OCI-LY1 (cell line): ENCODE measurements around the gene ATXN7.

ENCODE experiments used
- H2AFZ ChIP-seq: fragments of 200-600 bp; sonication (generic), shearing (Covaris generic); 2 replicates; pipeline ENCODE4 v1.6.0; 2014; ENCODE audit warnings: antibody characterized with exemption, mild to moderate bottlenecking, low read length
- H3F3A ChIP-seq: fragments of 200-600 bp; sonication (generic), shearing (Covaris generic); 2 replicates; pipeline ENCODE4 v1.6.0; 2014; ENCODE audit warnings: mild to moderate bottlenecking, antibody characterized with exemption, low read length, moderate library complexity; ENCODE audit not compliant: insufficient read depth
- H3K27ac ChIP-seq: fragments of 200-600 bp; sonication (generic); 2 replicates; pipeline ENCODE4 v1.5.1; 2014; ENCODE audit warnings: low read length, mixed run types, mild to moderate bottlenecking, low read depth; ENCODE audit not compliant: poor library complexity, severe bottlenecking
- H3K27me3 ChIP-seq: fragments of 200-600 bp; sonication (generic); 2 replicates; pipeline ENCODE4 v1.6.0; 2014; ENCODE audit warnings: antibody characterized with exemption, mild to moderate bottlenecking, low read length, moderate library complexity; ENCODE audit not compliant: insufficient read depth
- H3K36me3 ChIP-seq: fragments of 200-600 bp; sonication (generic); 2 replicates; pipeline ENCODE4 v1.6.1; 2014; ENCODE audit warnings: mild to moderate bottlenecking, antibody characterized with exemption, low read length, moderate library complexity, mixed read lengths; ENCODE audit not compliant: insufficient read depth
- H3K4me1 ChIP-seq: fragments of 200-600 bp; sonication (generic); 2 replicates; pipeline ENCODE4 v1.5.1; 2014; ENCODE audit warnings: mild to moderate bottlenecking, low read length, moderate library complexity; ENCODE audit not compliant: insufficient read depth, severe bottlenecking
- H3K4me2 ChIP-seq: fragments of 200-600 bp; sonication (generic), shearing (Covaris generic); 2 replicates; pipeline ENCODE4 v1.6.1; 2014; ENCODE audit warnings: low read length
- H3K4me3 ChIP-seq: fragments of 200-600 bp; sonication (generic); 2 replicates; pipeline ENCODE4 v1.5.1; 2014; ENCODE audit warnings: low read length, low read depth, mild to moderate bottlenecking, mixed read lengths; ENCODE audit not compliant: poor library complexity, severe bottlenecking
- H3K79me2 ChIP-seq: fragments of 200-600 bp; shearing (Covaris generic); 2 replicates; pipeline ENCODE4 v1.6.1; 2016; ENCODE audit warnings: mixed run types, low read length, mixed read lengths; ENCODE audit not compliant: insufficient read depth
- H3K9ac ChIP-seq: fragments of 200-600 bp; sonication (generic), shearing (Covaris generic); 2 replicates; pipeline ENCODE4 v1.6.1; 2014; ENCODE audit warnings: mild to moderate bottlenecking, low read length, mixed read lengths
- H3K9me2 ChIP-seq: fragments of 200-600 bp; sonication (generic), shearing (Covaris generic); 2 replicates; pipeline ENCODE4 v1.6.1; 2014; ENCODE audit warnings: low read depth, mild to moderate bottlenecking, low read length, mixed read lengths
- H3K9me3 ChIP-seq: fragments of 200-600 bp; shearing (Covaris generic); 2 replicates; pipeline ENCODE4 v1.6.1; 2014; ENCODE audit warnings: low read length, mixed read lengths
- H4K20me1 ChIP-seq: fragments of 200-600 bp; sonication (generic), shearing (Covaris generic); 2 replicates; pipeline ENCODE4 v1.6.0; 2016; ENCODE audit warnings: mild to moderate bottlenecking, low read length; ENCODE audit not compliant: insufficient read depth
- EZH2 ChIP-seq: fragments of 200-600 bp; sonication (generic), shearing (Covaris generic); IDR thresholded peaks from 2 replicates; pipeline ENCODE4 v1.8.0; 2017; ENCODE audit warnings: borderline replicate concordance, mixed run types, mild to moderate bottlenecking, antibody characterized with exemption, low read length, moderate library complexity, mixed read lengths
- TF ChIP-seq, protein P1 (sequence below): fragments of 200-600 bp; sonication (generic), shearing (Covaris generic); IDR thresholded peaks from 2 replicates; pipeline ENCODE4 v1.5.1; 2017; ENCODE audit warnings: mild to moderate bottlenecking, antibody characterized with exemption, low read length, moderate library complexity, mixed read lengths

ATXN7 gene

DNA sequence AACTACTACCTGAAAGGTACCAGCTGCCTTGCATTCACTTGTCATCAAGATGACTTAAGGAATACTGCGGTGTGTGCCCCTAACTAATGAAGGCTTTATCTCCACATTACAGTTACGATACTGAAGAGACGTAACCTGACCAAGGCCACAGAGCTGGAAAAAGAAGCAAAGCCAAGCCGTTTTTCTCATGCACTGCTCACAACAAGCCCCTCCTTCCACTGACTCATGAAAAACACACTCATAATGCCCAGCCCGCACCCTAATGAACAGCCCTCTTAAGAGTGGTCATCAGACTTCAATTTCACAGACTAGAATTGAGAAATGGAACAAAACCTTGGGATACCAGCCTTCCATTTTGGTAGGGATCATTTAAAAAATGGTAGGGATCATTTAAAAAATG lies 148.0 kb downstream of the ATXN7 start:
- Histone ChIP-seq H3K27me3 (no peaks in the 10 kb centered on the region), H3K79me2 (no peaks in the 10 kb centered on the region), H3K9me3 (no peaks in the 10 kb centered on the region), H2AFZ (no peak overlapping the region), H3K9me2 (no peaks in the 10 kb centered on the region), H4K20me1 (no peaks in the 10 kb centered on the region), H3K27ac (no peak overlapping the region), H3K36me3 (peaks cover 96% of the 10 kb centered on the region), H3K4me3 (no peak overlapping the region), H3F3A (no peaks in the 10 kb centered on the region; the same call in 1 of the 2 replicates), H3K4me2 (no peak overlapping the region), H3K4me1 (no peaks in the 10 kb centered on the region), H3K9ac (no peak overlapping the region)
- no peak for TF ChIP-seq EZH2
- TF ChIP-seq, protein P1, sequence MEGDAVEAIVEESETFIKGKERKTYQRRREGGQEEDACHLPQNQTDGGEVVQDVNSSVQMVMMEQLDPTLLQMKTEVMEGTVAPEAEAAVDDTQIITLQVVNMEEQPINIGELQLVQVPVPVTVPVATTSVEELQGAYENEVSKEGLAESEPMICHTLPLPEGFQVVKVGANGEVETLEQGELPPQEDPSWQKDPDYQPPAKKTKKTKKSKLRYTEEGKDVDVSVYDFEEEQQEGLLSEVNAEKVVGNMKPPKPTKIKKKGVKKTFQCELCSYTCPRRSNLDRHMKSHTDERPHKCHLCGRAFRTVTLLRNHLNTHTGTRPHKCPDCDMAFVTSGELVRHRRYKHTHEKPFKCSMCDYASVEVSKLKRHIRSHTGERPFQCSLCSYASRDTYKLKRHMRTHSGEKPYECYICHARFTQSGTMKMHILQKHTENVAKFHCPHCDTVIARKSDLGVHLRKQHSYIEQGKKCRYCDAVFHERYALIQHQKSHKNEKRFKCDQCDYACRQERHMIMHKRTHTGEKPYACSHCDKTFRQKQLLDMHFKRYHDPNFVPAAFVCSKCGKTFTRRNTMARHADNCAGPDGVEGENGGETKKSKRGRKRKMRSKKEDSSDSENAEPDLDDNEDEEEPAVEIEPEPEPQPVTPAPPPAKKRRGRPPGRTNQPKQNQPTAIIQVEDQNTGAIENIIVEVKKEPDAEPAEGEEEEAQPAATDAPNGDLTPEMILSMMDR = no peak

DNA sequence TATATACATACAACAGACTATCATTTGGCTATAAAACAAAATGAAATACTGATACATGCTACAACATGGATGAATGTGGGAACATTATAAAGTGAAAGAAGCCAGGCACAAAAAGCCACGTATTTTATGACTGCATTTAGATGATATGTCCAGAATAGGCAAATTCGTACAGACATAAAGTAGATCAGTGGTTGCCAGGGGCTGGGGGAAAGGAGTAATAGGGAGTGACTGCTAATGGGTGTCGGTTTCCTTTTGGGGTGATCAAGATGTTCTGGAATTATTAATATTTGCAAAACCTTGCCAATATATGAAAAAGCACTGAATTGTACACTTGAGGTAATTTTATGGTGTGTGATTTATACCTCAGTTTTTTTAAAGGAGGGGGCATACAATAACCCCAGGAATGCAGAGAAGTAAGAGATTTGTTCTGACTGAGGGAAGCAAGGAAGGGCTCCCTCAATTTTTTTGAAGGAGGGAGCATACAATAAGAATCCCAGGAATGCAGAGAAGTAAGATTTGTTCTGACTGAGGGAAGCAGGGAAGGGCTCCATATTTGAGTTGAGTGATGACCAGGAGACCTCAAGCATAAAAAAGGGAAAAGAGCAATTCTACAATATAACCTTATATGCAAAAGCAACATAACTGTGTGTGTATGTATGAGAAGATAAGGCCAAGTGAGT lies 153.4 kb downstream of the ATXN7 start:
- peaks cover 95% of the 10 kb centered on the region for H3K36me3 ChIP-seq
- peaks cover 2% of the 10 kb centered on the region; the same call in 1 of the 2 replicates for H3F3A ChIP-seq
- H3K4me3 ChIP-seq = no peak overlapping the region
- no peaks in the 10 kb centered on the region for H3K9me2 ChIP-seq
- H3K27me3 ChIP-seq = no peaks in the 10 kb centered on the region
- no peak overlapping the region for H3K4me2 ChIP-seq
- no peaks in the 10 kb centered on the region for H4K20me1 ChIP-seq
- H3K4me1 ChIP-seq = peaks cover 19% of the 10 kb centered on the region
- no peak overlapping the region for H3K27ac ChIP-seq
- H3K79me2 ChIP-seq = peaks cover 15% of the 10 kb centered on the region
- no peak overlapping the region for H2AFZ ChIP-seq
- no peaks in the 10 kb centered on the region for H3K9me3 ChIP-seq
- H3K9ac ChIP-seq = no peak overlapping the region
- TF ChIP-seq, protein P1 = no peak
- TF ChIP-seq EZH2 = no peak

DNA sequence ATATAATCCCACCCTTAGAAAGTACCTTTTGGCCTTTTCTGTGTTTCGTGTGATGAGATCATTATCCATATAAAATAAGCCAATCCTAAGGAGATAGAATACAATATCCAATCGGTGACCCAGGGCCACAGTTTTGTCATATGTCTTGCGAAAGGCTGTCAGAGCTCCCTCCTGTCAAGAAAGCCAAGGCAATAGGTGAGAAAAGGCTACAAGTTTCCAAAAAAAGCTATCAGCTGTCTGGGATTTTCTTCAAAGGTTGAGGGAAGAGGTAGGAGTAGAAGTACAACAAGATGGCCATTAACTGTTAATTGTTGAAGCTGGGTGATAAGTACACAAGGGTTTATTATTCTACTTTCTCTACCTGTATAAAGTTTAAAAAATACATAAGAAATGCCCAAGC lies 155.6 kb downstream of the ATXN7 start:
- Histone ChIP-seq H3K27ac (no peak overlapping the region), H3F3A (peaks cover 2% of the 10 kb centered on the region; the same call in 1 of the 2 replicates), H3K79me2 (peaks cover 26% of the 10 kb centered on the region), H3K27me3 (no peaks in the 10 kb centered on the region), H4K20me1 (no peaks in the 10 kb centered on the region), H3K9ac (no peak overlapping the region), H3K4me2 (no peak overlapping the region), H3K36me3 (peaks cover 76% of the 10 kb centered on the region), H3K4me3 (no peak overlapping the region), H3K9me2 (no peaks in the 10 kb centered on the region), H3K9me3 (no peaks in the 10 kb centered on the region), H3K4me1 (peaks cover 30% of the 10 kb centered on the region), H2AFZ (no peak overlapping the region)
- TF ChIP-seq, protein P1 = no peak
- no peak for TF ChIP-seq EZH2
